C4-2B (cell line): ENCODE data around the gene GIT2.

Experiments
- ZFX ChIP-seq: fragments of 450-650 bp; IDR thresholded peaks from 2 replicates; pipeline ENCODE4 v1.6.1; 2017
- TF ChIP-seq, protein P1 (sequence below): fragments of 450-650 bp; conservative IDR thresholded peaks from 2 replicates; pipeline ENCODE4 v1.5.1; 2017; ENCODE audit warnings: mild to moderate bottlenecking

DNA sequence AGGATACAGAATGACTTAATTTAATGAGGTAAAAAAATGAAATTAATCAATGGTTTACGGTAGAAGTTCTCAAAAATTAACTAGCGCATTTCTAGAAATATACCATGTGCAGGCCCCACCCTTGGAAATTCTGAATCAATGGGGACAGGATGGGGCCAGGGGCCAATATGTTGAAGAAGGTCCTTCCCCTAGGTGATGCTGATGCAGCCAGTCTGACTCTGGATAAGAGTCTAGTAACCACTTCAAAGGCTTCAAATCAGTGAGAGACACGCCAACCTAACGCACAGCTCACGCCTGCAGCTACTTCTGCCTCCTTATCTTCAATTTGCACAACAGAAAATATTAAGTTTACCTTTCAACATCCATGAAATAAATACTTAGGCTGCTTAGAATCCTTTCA, 14.9 kb downstream of the GIT2 start:
- TF ChIP-seq, protein P1, sequence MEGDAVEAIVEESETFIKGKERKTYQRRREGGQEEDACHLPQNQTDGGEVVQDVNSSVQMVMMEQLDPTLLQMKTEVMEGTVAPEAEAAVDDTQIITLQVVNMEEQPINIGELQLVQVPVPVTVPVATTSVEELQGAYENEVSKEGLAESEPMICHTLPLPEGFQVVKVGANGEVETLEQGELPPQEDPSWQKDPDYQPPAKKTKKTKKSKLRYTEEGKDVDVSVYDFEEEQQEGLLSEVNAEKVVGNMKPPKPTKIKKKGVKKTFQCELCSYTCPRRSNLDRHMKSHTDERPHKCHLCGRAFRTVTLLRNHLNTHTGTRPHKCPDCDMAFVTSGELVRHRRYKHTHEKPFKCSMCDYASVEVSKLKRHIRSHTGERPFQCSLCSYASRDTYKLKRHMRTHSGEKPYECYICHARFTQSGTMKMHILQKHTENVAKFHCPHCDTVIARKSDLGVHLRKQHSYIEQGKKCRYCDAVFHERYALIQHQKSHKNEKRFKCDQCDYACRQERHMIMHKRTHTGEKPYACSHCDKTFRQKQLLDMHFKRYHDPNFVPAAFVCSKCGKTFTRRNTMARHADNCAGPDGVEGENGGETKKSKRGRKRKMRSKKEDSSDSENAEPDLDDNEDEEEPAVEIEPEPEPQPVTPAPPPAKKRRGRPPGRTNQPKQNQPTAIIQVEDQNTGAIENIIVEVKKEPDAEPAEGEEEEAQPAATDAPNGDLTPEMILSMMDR: no peak
- no peak for TF ChIP-seq ZFX
